Naive thymus-derived CD8-positive, alpha-beta T cell (primary cell): Measurements from ENCODE around the gene XRN1. TPM values are rescaled to one million over a fixed set of nuclear protein-coding genes. Genes with fewer than 3 reads are reported as not detected.

ENCODE experiments used
- ATAC-seq, 2 donors: fragments of 150-1000 bp; cut with Tn5 transposase in 1 of 2; sonication (Bioruptor Pico), chemical (Tn5 transposase) in 1 of 2; 1 replicate in 1 of 2; 2 replicates in 1 of 2; pipeline ENCODE4 v1.10.0; 2021; ENCODE audit warnings: mild to moderate bottlenecking in 2 of 2, moderate library complexity in 2 of 2
- POLR2A ChIA-PET: fragments of 350-600 bp; sonication (Branson Sonifier 250); formaldehyde crosslinking; loops from one replicate; lab custom pipeline; 2021; ENCODE audit warnings: antibody characterized with exemption; lab: Charles Lee
- DNase-seq, 10 donors: peaks; one replicate each; pipeline versions ENCODE4 v3.0.0 to v3.0.0-alpha.2; 2020 to 2022
- H3K27ac Mint-ChIP-seq, 10 donors: one replicate each; pipeline ENCODE4 v1.8.0; 2020 to 2022; ENCODE audit warnings: mild to moderate bottlenecking in 10 of 10, mixed read lengths in 10 of 10, moderate library complexity in 4 of 10, inconsistent platforms in 1 of 10
- H3K27me3 Mint-ChIP-seq, 5 donors: one replicate each; pipeline ENCODE4 v1.8.0; 2021 to 2022; ENCODE audit warnings: mixed read lengths in 5 of 5
- H3K36me3 Mint-ChIP-seq, 3 donors: one replicate each; pipeline ENCODE4 v1.8.0; 2020 to 2022; ENCODE audit warnings: mixed read lengths in 3 of 3, mild to moderate bottlenecking in 2 of 3, inconsistent platforms in 1 of 3
- H3K4me1 Mint-ChIP-seq, 4 donors: one replicate each; pipeline ENCODE4 v1.8.0; 2021 to 2022; ENCODE audit warnings: mixed read lengths in 4 of 4
- H3K4me3 Mint-ChIP-seq, 10 donors: one replicate each; pipeline ENCODE4 v1.8.0; 2020 to 2022; ENCODE audit warnings: mild to moderate bottlenecking in 10 of 10, mixed read lengths in 10 of 10, moderate library complexity in 6 of 10, inconsistent platforms in 1 of 10
- H3K9me3 Mint-ChIP-seq, 9 donors: one replicate each; pipeline ENCODE4 v1.8.0; 2020 to 2022; ENCODE audit warnings: mixed read lengths in 9 of 9, mild to moderate bottlenecking in 3 of 9, inconsistent platforms in 1 of 9, moderate library complexity in 1 of 9
- polyA plus RNA-seq, 3 donors: library from polyadenylated mRNA; unstranded; fragments of 300-500 nt; fragmentation: Illumina TruSeq; gene quantifications; one replicate each; pipeline ENCODE4 v1.2.3, GENCODE V29; 2021
- total RNA-seq, 8 experiments: library from RNA in 2 of 8; stranded (reverse) in 2 of 8; gene quantifications; one replicate each; pipeline ENCODE4 v1.2.3 and lab custom pipeline; 2021 to 2026

Gene XRN1
- total and polyA plus RNA-seq, 5 experiments from 2014 or later, result 55.7 to 117 (median 66.0) TPM

- H3K27me3 Mint-ChIP-seq, result no peaks in the 10 kb centered on the region
- no peaks in the 10 kb centered on the region for H3K9me3 Mint-ChIP-seq
- peak overlapping the region in 2 of 10 donors; percentile 9 to 54 for H3K4me3 Mint-ChIP-seq
- POLR2A ChIA-PET, result no interaction called here
- no peaks in the 10 kb centered on the region for H3K36me3 Mint-ChIP-seq
- ATAC-seq (no peak), DNase-seq (no peak)
- H3K4me1 Mint-ChIP-seq, result peaks cover 0 to 32% (median 4%) of the 10 kb centered on the region in 4 donors
- H3K27ac Mint-ChIP-seq, result peak overlapping the region in 3 of 10 donors; percentile 12 to 56 (median 29)
Observed at GRCh38 chr3:142275856-142276255, 172.0 kb downstream of the XRN1 start.

DNA sequence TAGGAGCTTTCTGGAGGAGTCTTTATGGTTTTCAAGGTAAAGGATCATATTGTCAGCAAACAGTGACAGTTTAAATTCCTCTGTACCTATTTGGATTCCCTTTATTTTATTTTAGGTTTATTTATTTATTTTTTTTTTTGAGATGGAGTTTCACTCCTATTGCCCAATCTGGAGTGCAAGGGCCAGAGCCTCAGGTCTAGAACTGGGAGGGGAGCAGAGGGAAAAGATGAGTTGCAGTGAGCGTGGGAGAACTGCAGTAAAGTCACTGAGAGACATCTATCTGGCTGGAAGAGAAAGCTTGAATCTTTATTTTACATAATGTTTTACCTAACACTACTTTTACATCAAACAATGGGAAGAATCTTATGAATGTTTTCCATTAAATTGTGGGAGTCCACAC lies 172.9 kb downstream of the XRN1 start:
- no peaks in the 10 kb centered on the region for H3K9me3 Mint-ChIP-seq
- H3K27ac Mint-ChIP-seq, result no peak overlapping the region
- no peaks in the 10 kb centered on the region for H3K27me3 Mint-ChIP-seq
- no peaks in the 10 kb centered on the region for H3K36me3 Mint-ChIP-seq
- H3K4me1 Mint-ChIP-seq, result peaks cover 3 to 39% (median 12%) of the 10 kb centered on the region in 4 donors
- DNase-seq (no peak), ATAC-seq (no peak)
- POLR2A ChIA-PET, result no interaction called here
- H3K4me3 Mint-ChIP-seq, result no peak overlapping the region

DNA sequence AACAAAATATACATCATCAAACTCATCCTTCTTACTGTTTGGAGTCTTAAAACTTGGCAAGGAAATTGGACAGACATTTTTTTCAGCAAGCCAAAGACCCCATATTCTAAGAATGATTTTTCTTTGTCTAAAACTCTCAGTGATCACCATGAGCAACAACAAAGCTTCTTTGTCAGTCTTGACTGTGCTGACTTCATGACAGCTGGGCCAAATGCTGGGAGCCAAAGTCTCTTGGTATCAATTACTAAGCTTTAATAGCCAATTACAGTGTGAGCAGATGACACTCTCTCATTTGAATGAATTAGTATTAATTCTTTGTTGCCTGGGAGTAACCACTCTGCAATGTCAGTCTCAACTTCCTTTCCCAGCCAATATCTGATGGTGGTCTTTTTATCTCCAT lies 174.3 kb downstream of the XRN1 start:
- no peak for ATAC-seq
- no peak for DNase-seq
- H3K9me3 Mint-ChIP-seq, result no peaks in the 10 kb centered on the region
- no peak overlapping the region for H3K4me3 Mint-ChIP-seq
- H3K4me1 Mint-ChIP-seq, result peaks cover 3 to 43% (median 12%) of the 10 kb centered on the region in 4 donors
- H3K27me3 Mint-ChIP-seq, result no peaks in the 10 kb centered on the region
- no peaks in the 10 kb centered on the region for H3K36me3 Mint-ChIP-seq
- H3K27ac Mint-ChIP-seq, result no peak overlapping the region
- POLR2A ChIA-PET, result interaction anchor here (0.5 kb wide), 1 partner anchor 146 kb away, joined by 6 read pairs; no protein-coding TSS in a partner anchor

GRCh38 chr3:142272200-142272891 lies 175.5 kb downstream of the XRN1 start:
- DNase-seq (no peak), ATAC-seq (no peak)
- POLR2A ChIA-PET, result no interaction called here
- H3K4me1 Mint-ChIP-seq, result peaks cover 3 to 43% (median 12%) of the 10 kb centered on the region in 4 donors
- no peak overlapping the region for H3K27ac Mint-ChIP-seq
- H3K36me3 Mint-ChIP-seq, result no peaks in the 10 kb centered on the region
- H3K9me3 Mint-ChIP-seq, result no peaks in the 10 kb centered on the region
- no peaks in the 10 kb centered on the region for H3K27me3 Mint-ChIP-seq
- no peak overlapping the region for H3K4me3 Mint-ChIP-seq

DNA sequence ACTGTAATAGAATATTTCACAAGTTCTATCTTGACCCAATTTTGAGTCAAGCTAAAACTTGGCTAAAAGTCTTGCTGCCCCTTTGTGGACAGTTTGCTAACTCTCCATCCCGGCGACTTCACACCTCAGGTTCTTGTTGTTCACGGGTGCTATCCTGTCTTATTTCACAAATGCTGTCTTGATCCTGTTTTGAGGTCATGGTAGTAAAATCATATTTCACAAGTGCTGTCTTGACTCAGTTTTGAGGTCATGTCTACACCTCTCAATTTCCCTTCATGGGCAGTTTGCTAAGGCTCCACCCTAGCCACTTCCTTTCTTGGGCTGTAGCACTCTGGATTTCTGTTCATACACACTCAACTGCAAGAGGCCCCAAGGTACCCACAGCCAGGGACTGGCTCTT lies 177.4 kb downstream of the XRN1 start:
- Mint-ChIP-seq H3K9me3 (no peaks in the 10 kb centered on the region), H3K4me3 (peak overlapping the region in 3 of 10 donors; percentile 22 to 62 (median 38)), H3K27ac (peak overlapping the region in 6 of 10 donors; percentile 21 to 82 (median 48)), H3K27me3 (no peaks in the 10 kb centered on the region), H3K36me3 (peaks cover 0 to 1% (median 0%) of the 10 kb centered on the region in 3 donors), H3K4me1 (peaks cover 3 to 29% (median 9%) of the 10 kb centered on the region in 4 donors)
- ATAC-seq (peak in 1 of 2 donors; percentile 39), DNase-seq (peak in 3 of 10 donors; percentile 2 to 40 (median 8))
- POLR2A ChIA-PET, result no interaction called here

DNA sequence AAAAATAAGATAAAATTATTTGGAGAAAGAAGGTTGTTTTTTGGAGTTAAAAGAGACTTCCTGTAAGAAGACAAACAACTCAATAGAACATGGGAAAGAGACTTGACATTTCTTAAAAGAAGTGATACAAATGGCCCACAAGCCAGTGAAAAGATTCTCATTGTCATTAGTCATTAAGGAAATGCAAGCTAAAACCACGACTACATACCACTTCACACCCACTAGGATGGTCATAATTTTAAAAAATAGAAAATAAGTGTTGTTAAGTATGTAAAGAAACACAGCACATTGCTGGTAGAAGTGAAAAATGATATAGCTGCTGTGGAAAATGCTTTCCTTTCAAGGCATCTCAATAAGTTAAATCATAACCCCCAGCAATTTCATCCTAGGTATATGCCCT lies 178.1 kb downstream of the XRN1 start:
- DNase-seq (peak in 1 of 10 donors; percentile 30), ATAC-seq (no peak)
- POLR2A ChIA-PET, result no interaction called here
- Mint-ChIP-seq H3K4me3 (peak overlapping the region in 1 of 10 donors; percentile 5), H3K36me3 (peaks cover 0 to 1% (median 0%) of the 10 kb centered on the region in 3 donors), H3K27ac (peak overlapping the region in 2 of 10 donors; percentile 78 to 82), H3K27me3 (no peaks in the 10 kb centered on the region), H3K9me3 (no peaks in the 10 kb centered on the region), H3K4me1 (peaks cover 3 to 24% (median 9%) of the 10 kb centered on the region in 4 donors)

GRCh38 chr3:142268426-142268825 lies 179.4 kb downstream of the XRN1 start:
- no peaks in the 10 kb centered on the region for H3K9me3 Mint-ChIP-seq
- no peak overlapping the region for H3K4me3 Mint-ChIP-seq
- peaks cover 0 to 1% (median 0%) of the 10 kb centered on the region in 3 donors for H3K36me3 Mint-ChIP-seq
- peak overlapping the region in 1 of 10 donors; percentile 36 for H3K27ac Mint-ChIP-seq
- H3K27me3 Mint-ChIP-seq, result no peaks in the 10 kb centered on the region
- ATAC-seq, result no peak
- POLR2A ChIA-PET, result no interaction called here
- DNase-seq, result no peak
- peaks cover 3 to 24% (median 9%) of the 10 kb centered on the region in 4 donors for H3K4me1 Mint-ChIP-seq

DNA sequence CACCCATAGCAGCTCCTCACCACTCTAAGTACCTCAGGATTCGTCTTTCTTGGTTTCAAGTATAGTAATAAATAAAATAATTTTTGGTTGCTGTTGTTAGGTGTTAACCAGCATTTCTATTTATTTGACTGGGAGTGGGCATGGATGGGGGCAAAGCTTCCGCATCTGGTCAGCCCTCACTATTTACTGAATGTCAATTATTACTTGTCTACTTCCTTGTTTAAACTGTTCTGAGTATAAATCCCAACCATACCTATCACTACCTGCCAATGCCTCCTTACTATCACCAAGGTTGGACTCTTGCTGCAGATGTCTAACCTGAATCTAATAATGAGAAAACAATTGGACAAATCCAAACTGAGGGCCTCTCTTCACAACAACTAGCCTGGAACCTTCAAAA lies 180.6 kb downstream of the XRN1 start:
- POLR2A ChIA-PET, result no interaction called here
- Mint-ChIP-seq H3K36me3 (peaks cover 0 to 1% (median 0%) of the 10 kb centered on the region in 3 donors), H3K27me3 (no peaks in the 10 kb centered on the region), H3K4me1 (peaks cover 3 to 24% (median 9%) of the 10 kb centered on the region in 4 donors), H3K4me3 (no peak overlapping the region), H3K9me3 (no peaks in the 10 kb centered on the region), H3K27ac (no peak overlapping the region)
- ATAC-seq, result no peak
- DNase-seq, result no peak

GRCh38 chr3:142263112-142263511 lies 184.7 kb downstream of the XRN1 start:
- ATAC-seq (no peak), DNase-seq (no peak)
- Mint-ChIP-seq H3K4me1 (no peaks in the 10 kb centered on the region), H3K4me3 (no peak overlapping the region), H3K27ac (no peak overlapping the region), H3K27me3 (no peaks in the 10 kb centered on the region), H3K36me3 (peaks cover 0 to 1% (median 0%) of the 10 kb centered on the region in 3 donors), H3K9me3 (no peaks in the 10 kb centered on the region)
- POLR2A ChIA-PET, result no interaction called here

GRCh38 chr3:142259359-142259758 lies 188.5 kb downstream of the XRN1 start:
- Mint-ChIP-seq H3K4me1 (no peaks in the 10 kb centered on the region), H3K4me3 (no peak overlapping the region), H3K9me3 (peaks cover 0 to 16% (median 8%) of the 10 kb centered on the region in 9 donors), H3K27ac (no peak overlapping the region), H3K36me3 (peaks cover 0 to 8% (median 0%) of the 10 kb centered on the region in 3 donors), H3K27me3 (no peaks in the 10 kb centered on the region)
- ATAC-seq, result no peak
- no peak for DNase-seq
- POLR2A ChIA-PET, result no interaction called here

DNA sequence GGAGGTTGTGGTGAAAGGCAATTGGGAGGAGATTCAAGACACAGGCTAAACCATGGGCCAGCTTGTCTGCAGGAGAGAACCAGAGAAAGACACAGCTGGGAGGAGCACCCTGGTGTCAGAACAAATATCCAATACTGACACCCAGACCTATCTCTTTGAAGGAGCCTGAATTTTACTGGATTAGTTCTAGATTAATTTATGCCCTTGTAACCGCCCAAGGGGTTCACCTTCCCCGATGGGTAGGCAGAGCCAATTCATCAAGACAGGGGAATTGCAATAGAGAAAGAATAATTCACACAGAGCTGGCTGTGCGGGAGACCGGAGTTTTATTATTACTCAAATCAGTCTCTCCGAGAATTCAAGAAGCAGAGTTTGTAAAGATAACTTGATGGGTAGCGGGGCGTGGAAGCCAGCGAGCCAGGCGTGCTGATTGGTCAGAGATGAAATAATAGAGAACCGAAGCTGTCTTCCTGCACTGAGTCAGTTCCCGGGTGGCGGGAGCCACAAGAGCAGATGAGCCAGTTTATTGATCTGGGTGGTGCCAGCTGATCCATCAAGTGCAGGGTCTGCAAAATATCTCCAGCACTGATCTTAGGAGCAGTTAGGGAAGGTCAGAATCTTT lies 191.0 kb downstream of the XRN1 start:
- peaks cover 0 to 1% (median 0%) of the 10 kb centered on the region in 5 donors for H3K27me3 Mint-ChIP-seq
- DNase-seq, result no peak
- POLR2A ChIA-PET, result no interaction called here
- no peaks in the 10 kb centered on the region for H3K4me1 Mint-ChIP-seq
- no peak overlapping the region for H3K27ac Mint-ChIP-seq
- H3K36me3 Mint-ChIP-seq, result peaks cover 0 to 22% (median 22%) of the 10 kb centered on the region in 3 donors
- peaks cover 9 to 42% (median 27%) of the 10 kb centered on the region in 9 donors for H3K9me3 Mint-ChIP-seq
- H3K4me3 Mint-ChIP-seq, result no peak overlapping the region
- no peak for ATAC-seq
